Hypothalamus (tissue), 51 donors: ENCODE data around the gene RSBN1L.
A peak's percentile ranks its signal among the peaks of the same experiment; 100 is the strongest.

Experiments used
- DNase-seq, 51 donors: peaks; one replicate each; lab custom pipeline; 2025; lab: John Stamatoyannopoulos, UW

Gene RSBN1L

GRCh38 chr7:77799078-77799964, 103.1 kb downstream of the RSBN1L start:
- DNase-seq, result peak in 40 of 51 donors; percentile 8 to 60 (median 40)

DNA sequence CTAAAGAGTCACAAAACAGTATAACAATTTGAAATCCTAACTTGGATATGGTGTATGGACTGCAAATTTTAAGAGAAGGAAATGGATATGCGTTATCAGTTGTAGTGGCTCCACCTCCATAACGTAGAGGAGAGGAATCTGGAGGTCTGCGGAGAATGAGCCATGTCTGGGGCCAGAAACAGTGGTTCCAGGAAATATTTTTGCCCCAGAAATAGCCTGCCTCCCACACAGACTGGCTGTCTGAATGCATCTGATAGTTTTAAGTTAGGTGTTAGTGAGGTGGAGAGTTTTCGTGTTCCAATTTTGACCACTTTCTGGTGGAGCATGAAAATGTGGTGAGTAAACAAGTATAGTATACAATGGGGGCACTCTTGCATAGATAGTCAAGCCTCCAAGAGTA, 103.9 kb downstream of the RSBN1L start:
- no peak for DNase-seq

- no peak for DNase-seq
Observed at GRCh38 chr7:77800730-77801129, 104.5 kb downstream of the RSBN1L start.

- no peak for DNase-seq
Observed at GRCh38 chr7:77802557-77803405, 106.5 kb downstream of the RSBN1L start.

- DNase-seq, result no peak
Observed at GRCh38 chr7:77806425-77806824, 110.2 kb downstream of the RSBN1L start.

DNA sequence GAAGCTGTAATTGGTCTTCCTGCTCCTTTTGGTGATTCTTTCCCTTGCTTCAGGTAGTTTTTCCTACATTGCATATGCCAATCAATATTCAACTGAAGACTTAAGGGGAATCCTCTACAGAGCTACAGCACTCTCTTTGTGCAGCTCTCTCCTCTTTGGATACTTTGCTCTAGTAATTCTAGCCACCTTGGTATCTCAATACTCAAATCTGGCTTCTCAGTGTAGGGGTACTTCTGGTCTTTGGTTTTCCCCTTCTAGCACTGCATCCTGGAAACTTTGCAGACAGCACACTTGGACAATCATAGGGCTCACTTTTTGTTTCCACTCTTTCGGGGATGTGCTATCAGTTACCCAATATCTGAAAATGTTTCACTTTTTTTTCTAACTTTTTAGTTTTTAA, 112.3 kb downstream of the RSBN1L start:
- no peak for DNase-seq

GRCh38 chr7:77811516-77812289, 115.4 kb downstream of the RSBN1L start:
- DNase-seq, result no peak

DNA sequence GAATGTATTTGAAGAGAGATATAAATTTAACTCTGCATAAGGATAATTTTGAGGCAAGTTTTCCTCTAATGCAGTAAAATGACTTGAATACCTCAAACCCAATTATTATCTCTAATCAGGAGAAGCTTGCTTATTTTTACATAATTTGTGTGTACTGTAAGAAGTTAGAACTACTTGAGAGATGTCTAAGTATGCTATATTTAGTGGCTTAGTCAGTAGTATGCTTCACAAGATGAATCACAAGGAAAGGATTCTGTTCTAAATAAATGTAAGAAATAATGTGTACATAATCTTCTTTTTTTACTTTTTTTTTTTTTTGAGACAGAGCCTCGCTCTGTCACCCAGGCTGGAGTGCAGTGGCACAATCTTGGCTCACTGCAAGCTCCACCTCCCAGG, 116.0 kb downstream of the RSBN1L start:
- no peak for DNase-seq

DNA sequence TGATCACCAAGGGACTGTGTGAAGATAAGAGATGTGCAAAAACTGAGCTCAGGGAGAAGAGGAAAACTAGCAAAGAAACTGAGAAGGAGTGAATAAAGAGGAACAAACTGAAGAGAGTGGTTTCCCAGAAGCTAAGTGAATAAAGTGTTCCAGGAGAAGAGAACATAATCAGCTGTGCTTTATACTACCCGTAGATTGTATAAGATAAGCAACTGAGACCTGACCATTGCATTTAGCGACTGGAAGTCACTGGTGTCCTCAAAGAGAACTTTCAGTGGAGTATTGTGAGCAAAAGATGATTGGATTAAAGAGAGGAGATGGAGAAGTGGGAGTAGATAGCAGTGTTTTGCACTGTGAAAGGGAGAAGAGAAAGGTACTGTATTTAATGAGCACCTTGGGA, 116.9 kb downstream of the RSBN1L start:
- DNase-seq, result no peak

DNA sequence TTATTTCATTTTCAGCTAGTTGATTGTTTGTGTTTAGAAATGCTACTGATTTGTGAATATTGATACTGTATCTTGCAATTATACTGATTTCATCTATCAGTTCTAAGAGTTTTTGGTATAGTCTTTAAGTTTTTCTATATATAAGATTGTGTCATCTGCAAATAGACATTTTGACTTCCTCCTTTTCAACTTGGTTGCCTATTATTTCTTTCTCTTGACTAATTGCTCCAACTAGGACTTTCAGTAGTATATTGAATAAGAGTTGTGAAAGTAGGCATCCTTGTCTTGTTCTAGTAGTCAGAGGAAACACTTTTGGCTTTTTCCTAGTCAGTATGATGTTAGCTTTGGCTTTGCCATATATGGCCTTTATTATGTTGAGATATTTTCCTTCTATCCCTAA, 122.8 kb downstream of the RSBN1L start:
- DNase-seq, result no peak

DNA sequence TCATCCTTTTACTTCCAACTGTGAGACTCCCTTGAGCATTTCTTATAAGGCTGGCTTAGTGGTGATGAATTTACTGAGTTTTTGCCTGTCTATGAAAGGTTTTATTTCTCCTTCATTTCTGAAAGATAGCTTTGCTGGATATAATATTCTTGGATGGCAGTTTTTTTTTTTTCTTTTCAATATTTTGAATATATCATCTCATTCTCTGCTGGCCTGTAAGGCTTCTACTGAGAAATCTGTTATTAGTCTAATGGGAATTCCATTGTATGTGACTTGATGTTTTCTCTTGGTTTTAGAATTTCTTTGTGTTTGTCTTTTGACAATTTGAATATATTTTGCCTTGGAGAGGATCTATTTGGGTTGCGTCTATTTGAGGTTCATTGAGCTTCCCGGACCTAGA, 124.7 kb downstream of the RSBN1L start:
- DNase-seq, result no peak

DNA sequence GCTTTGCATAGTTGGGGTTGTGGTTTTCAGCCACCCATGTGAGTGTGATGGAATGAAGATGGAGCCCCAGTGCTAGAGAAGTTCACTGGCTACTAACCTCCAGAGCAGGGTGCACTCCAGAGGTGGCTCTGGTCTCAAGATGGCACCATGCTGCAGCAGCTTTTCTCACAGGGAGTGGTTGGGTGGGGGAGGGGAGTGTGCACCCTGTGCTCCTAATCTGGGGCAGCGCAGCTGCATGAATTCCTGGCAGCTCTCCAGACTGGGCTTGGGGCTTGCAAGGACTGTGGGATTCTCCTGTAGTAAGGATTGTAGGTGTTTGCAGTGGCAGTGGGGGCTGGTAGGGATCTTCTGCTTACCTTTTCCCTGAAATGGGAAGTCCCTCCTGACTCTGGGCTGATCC, 126.0 kb downstream of the RSBN1L start:
- no peak for DNase-seq

GRCh38 chr7:77823787-77824186, 127.5 kb downstream of the RSBN1L start:
- no peak for DNase-seq

GRCh38 chr7:77824636-77825035, 128.4 kb downstream of the RSBN1L start:
- DNase-seq, result no peak

GRCh38 chr7:77825131-77825530, 128.9 kb downstream of the RSBN1L start:
- no peak for DNase-seq

- no peak for DNase-seq
Observed at GRCh38 chr7:77826300-77826699, 130.0 kb downstream of the RSBN1L start.

DNA sequence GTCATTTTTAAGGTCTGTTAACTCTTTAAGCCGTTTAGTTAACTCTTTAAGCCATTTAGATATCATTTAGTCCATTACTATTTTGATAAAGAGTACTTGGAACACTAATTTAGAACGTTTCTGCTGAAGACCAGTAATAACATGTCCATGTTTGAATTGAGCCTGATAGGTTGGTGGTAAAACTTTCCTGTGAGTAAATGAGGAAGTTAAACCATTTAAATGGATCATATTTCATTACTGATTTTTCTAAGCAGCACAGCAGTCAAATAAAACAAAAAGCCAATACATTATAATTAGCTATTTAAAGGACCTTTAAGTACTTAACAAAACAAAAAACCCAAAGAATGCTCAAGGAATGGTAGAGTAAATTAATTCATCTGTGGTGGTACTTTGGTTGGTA, 131.7 kb downstream of the RSBN1L start:
- DNase-seq, result no peak

DNA sequence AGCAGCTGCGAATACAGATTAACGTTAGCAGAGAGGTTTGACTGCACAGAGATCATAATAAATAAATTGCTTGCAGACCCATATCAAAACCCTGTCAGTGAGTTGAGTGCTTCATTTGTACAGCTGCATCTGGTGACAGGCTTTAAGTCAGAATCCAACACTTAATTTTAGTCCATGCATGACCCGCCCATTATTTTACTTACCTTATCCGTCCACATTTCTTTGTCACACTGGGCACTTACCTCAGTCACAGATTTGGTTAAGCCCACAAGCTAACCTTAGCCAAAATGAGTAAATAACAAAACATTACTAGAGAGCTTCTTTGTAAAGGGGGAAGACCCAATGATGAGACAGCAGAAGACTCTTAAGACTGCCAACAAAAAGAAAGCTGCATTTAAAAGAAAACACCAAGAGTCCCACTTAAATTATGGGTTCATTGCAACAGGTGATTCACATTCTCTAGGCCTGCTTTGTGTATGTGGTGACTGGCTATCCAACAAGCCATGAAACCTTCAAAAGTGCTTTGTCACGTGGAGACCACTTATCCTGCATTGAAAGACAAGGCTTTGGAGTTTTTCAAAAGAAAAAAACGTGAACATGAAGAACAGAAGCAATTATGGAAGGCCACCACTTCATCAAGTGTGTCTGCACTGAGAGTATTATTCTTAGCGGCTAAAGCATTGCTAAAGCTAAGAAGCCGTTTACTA, 134.5 kb downstream of the RSBN1L start:
- no peak for DNase-seq

GRCh38 chr7:77831481-77831880, 135.2 kb downstream of the RSBN1L start:
- DNase-seq, result no peak

DNA sequence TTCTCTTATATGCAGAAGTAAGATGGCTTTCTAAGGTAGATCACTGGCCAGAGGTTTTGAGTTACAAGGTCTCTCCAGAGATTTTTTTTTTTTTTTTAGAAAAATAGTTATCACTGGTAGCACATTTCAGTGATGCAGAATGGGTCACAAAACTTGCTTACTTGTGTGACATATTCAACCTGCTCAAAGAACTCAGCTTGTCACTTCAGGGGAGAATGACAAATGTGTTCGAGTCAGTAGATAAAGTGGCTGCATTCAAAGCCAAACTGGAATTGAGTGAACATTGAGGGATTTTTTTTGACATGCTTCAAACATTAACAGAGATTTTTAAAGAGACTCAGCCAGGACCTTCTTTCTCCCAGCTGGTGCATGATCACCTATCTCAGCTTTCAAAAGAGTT, 135.7 kb downstream of the RSBN1L start:
- no peak for DNase-seq
